GM19035 (cell line): ENCODE results near the gene OR2T33.
"Not testable (repeated sequence)": the region's sequence is repeated elsewhere in the genome, so short reads cannot be mapped to it uniquely, and the experiment has no call there.

ENCODE experiments used
- ATAC-seq: cut with Tn5 transposase; IDR thresholded peaks from one replicate; pipeline ENCODE4 v1.9.1; 2021; ENCODE audit not compliant: unreplicated experiment

Gene OR2T33, protein sequence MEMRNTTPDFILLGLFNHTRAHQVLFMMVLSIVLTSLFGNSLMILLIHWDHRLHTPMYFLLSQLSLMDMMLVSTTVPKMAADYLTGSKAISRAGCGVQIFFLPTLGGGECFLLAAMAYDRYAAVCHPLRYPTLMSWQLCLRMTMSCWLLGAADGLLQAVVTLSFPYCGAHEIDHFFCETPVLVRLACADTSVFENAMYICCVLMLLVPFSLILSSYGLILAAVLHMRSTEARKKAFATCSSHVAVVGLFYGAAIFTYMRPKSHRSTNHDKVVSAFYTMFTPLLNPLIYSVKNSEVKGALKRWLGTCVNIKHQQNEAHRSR

DNA sequence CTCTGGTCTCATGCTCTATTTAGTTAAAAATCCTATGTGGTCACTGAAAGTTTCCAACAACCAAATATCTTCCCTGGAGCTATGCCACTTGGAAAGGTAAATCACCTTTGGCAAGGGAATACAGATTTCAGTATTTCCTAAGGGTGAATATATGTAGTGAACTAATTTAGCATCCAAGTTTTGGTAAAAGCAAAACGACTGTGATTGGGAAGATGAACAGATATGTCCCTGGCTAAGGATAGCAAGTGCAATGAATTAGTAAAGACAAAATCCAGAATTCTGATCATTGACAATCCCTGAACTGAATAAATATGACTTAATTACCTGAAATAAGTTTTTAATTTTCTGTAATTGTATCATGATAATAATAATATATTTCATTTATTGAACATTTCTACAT is at the start of gene OR2T33:
Gene OR2T33, minus strand, starts transcription at position 101 of the 400 bp plus-strand sequence. CDS start 4,162 bp downstream, outside the sequence.
- no peak for ATAC-seq

DNA sequence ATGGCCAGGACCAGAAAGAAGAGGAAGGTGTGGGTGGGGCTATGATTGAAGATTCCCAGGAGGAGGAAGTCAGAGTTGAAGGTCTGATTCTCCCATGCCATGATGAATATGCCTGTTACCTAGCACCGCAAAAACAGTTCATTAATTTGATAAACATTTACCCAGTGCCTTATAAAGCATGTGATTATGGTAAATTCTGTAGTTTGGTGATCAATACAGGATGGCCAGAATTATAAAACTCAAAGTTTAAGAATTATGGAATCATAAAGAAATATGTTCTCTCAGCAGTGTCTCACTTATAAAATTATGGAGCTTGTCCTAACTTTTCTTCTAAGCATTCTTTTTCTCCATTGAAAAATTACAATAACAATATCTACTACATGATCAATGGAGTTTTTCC is 46.7 kb upstream of the OR2T33 start, which contains the start of gene OR2M7:
Gene OR2M7, minus strand, starts transcription at position 101 of the 400 bp plus-strand sequence. Its CDS starts 0 bp downstream, at position 101.
- ATAC-seq: no peak

DNA sequence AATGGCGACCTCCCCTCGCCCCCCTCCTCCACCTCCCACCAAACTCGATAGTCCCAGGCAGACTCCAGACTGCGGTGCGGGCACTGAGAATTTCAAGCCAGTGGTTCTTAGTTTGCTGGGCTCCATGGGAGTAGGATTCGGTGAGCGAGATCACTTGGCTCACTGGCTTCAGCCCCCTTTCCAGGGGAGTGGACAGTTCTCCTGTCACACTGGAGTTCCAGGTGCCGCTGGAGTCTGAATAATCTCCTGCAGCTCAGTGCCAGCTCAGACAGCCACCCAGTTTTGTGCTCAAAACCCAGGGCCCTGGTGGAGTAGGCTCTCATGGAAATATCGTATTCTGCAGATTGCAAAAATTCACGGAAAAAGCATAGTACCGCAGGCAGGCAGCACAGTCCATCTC is 39.0 kb upstream of the OR2T33 start:
- ATAC-seq: no peak

DNA sequence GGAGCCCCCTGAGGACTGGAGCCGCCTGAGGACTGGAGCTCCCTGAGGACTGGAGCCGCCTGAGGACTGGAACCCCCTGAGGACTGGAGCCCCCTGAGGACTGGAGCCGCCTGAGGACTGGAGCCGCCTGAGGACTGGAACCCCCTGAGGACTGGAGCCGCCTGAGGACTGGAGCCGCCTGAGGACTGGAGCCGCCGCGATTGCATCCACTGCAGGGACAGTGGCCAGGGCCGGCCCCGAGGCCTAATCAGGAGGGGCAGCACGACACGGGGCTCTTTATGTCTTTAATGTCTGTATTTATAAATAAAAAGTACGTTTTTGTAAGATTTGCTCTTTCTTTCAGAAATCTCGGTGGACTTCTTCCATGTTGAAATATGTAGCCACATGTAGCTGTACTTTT is 29.0 kb upstream of the OR2T33 start:
- ATAC-seq: not testable (repeated sequence)

DNA sequence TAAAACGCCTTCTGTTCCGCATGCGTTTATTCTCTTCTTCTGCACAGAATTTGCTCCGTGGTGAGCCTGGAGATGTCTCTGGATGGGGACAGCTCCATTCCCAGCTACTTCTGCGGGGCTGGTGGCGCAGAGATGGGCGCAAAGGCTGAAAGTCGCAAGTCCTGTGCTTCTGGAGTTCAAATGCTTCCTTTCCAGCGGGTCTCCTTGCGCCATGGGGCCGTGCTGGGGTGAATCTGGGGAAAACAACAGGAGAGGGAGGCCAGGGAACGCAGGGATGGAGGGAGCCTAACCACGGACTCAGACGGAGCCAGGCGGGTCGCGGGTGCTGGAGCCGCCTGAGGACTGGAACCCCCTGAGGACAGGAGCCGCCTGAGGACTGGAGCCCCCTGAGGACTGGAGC is 28.3 kb upstream of the OR2T33 start:
- no peak for ATAC-seq

DNA sequence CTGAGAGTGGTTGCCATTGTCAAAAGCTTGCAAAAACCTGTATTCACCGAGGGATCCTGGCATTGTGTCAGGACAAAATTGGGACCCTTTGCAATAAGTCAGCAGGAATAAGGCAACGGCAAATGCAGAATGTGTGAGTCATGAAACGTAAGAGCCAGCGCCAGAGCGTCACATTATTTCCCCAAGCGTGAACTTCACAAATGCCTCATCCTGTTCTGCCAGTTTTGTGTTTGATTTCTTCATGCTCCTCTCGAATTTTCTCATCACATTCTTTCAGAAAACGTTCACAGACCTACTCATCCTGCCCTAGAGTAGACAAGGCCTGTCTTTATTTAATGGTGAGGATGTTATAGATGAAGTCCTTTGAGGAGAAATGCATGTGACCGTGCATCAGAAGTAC is 27.9 kb upstream of the OR2T33 start:
- ATAC-seq: not testable (repeated sequence)

DNA sequence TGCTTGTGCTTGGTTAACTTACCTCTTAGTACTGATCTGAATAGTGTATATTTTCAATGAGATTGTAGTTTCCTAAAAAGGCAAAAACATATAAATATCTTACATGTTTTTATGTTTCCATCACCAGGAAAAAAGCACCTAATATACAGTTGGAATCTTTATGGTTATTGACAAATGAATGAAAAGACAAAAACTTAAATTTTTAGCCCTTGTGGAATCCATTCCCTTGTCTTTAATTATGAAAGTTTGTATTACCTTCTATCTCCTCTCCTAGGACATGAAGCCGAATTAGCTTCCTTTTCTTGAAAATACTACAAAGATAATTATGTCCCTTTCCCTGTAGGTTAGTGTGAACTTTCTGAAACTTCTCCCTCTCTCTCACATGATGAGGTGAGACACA is 25.5 kb upstream of the OR2T33 start, which contains the start of gene OR2T12:
Gene OR2T12, minus strand, starts transcription at position 101 of the 400 bp plus-strand sequence. CDS start 7,846 bp downstream, outside the sequence.
- ATAC-seq: no peak

DNA sequence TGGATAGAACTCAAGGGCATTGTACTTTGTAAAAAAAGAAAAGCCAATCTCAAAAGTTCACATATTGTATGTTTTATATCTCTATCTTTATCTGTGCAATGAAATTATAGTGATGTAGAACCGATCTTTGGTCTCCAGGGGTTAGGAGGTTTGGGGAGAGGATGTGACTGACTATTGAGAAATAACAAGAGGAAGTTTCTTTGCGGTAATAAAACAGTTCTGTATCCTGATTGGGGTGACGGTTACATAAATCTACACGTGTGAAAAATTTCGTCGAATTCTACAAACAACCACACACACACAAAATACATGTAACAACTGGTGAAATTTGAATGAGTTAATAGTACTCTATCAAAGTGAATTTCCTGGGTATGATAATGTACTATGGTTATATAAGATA is 10.6 kb upstream of the OR2T33 start:
- ATAC-seq: no peak

DNA sequence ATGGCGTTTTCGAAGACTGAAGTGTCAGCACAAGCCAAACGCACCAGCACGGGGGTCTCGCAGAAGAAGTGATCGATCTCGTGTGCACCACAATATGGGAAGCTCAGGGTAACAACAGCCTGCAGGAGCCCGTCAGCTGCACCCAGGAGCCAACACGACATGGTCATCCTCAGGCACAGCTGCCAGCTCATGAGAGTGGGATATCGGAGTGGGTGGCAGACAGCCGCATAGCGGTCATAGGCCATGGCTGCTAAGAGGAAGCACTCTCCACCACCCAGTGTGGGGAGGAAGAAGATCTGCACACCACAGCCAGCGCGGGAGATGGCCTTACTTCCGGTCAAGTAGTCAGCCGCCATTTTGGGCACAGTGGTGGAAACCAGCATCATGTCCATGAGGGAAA is 4.6 kb downstream of the OR2T33 start:
- ATAC-seq: not testable (repeated sequence)

DNA sequence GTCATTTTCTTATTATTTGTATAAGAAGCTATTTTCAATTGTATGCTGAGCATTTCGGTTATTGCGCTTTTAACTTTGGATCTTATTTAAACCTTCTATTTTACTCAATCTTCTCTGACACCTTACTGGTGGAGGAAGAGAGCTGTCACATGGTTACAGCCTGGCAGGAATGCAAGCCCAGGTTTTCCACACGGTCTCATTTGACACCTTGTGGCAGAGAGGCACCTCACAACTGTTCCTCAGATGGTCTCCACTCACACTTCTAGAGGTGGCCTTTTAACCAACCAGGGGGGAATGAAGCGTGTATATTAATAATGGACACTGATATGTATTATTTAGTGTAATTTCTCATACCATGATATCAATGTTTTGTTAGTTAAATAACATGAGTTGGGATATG is 9.6 kb downstream of the OR2T33 start:
- ATAC-seq: no peak

DNA sequence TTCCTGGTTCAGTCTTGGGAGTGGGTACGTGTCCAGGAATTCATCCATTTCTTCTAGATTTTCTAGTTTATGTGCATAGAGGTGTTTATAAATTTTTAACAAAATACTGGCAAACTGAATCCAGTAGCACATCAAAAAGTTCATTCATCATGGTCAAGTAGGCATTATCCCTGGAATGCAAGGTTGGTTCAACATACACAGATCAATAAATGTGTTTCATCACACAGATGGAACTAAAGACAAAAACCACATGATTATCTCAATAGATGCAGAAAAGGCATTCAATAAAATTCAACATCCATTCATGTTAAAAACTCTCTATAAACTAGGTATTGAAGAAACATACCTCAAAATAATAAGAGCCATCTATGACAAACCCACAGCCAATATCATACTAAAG is 18.5 kb downstream of the OR2T33 start:
- not testable (repeated sequence) for ATAC-seq

DNA sequence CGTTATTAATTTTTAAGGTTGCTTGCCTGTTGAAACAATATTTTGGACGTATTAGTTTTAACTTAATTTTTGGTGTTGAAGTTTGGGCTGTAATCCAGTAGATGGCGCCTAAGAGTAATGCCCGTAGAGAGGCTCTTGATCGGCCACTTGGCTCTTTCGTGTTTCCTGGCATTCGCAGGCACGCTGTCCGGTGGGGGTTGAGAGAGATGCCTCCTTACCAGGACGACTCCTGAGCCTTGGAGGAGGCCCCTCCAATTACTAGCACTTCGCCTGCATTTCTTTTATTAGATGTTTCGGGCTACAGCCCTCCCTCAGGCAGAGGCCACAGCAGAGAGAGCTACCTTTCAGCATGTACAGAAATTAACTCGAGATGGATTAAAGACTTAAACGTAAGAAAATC is 34.6 kb downstream of the OR2T33 start:
- ATAC-seq: no peak

DNA sequence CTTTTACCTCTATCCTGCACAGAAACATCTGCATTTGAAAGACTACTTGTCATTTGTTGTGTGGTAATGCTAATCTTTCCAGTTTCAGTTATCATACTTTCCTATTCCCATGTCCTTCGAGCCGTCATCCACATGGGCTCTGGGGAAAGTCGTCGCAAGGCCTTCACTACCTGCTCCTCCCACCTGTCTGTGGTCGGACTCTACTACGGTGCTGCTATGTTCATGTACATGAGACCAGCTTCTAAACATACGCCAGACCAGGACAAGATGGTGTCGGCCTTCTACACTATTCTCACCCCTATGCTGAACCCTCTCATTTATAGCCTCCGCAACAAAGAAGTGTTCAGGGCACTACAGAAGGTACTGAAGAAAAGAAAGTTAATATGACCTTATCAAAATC is 38.3 kb downstream of the OR2T33 start:
- no peak for ATAC-seq

DNA sequence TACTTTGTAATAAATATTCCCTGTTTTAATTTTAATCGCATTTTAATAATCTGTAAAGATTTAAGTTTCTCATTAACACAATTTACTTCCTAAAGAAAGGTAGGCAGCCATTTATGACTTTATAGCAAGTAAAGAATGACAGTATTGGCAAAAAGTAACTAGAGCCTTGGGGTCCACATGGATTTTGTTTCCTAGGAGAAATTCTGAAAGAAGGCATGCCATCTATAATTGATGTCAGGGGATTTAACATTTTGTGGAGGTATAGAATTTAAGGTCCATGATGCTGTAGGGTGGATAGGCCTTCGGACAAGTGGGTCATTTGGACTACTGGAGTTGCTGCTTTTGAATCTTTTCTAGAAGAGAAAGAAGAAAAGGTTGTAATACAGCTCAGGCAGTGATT is 46.7 kb downstream of the OR2T33 start, which contains the start of gene OR2M4:
Gene OR2M4, plus strand, starts transcription at position 301 of the 400 bp plus-strand sequence. CDS start 7,512 bp downstream, outside the sequence.
- ATAC-seq: no peak

DNA sequence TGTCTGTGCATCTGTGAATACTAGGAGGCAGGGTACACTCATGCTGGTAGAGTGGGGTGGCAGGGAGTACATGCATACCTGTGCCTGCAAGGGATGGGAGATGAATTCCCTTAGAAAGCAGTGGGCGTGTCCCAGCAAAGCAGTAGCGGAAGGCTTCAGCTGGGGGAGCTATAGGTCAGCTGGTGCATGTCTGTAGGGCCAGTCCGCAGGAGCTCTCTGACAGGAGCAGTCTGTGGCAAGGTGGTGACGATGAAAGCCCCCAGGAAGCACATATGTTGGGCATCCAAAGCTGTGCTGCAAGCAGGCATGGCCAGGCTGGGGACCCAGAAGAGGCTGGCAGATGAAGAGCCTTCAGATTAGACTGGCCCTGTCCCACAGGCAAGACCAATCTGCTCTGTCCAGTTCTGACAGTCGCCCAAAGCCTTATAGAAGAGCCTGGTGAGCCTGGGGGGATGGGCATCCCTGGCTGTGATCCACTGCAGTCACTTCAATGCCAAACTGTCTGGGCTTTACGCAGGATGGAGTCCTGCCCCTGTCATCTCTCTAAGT is 48.3 kb downstream of the OR2T33 start:
- no peak for ATAC-seq

DNA sequence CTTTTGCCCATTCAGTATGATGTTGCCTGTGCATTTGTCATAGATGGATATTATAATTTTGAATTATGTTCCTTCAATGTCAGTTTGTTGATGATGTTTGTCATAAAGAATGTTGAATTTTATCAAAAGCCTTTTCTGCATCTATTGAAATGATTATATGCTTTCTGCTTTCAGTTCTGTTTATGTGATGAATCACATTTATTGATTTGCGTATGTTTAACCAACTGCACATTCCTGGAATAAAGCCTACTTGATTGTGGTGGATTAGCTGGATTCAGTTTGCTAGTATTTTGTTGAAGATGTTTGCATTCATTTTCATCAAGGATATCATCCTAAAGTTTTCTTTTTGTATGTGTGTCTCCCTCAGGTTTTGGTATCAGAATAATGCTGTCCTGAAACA is 52.2 kb downstream of the OR2T33 start:
- ATAC-seq: no peak
